Left cardiac atrium (tissue), 4 donors: ENCODE data around the gene AP3D1. TPM values are rescaled to one million over a fixed set of nuclear protein-coding genes. Genes with fewer than 3 reads are reported as not detected.

Experiments used
- ATAC-seq, 2 donors: fragments of 200-7000 bp; cut with Tn5 transposase; one replicate each; pipeline ENCODE4 v1.9.1; 2020; ENCODE audit warnings: mild to moderate bottlenecking in 2 of 2, moderate library complexity in 2 of 2
- DNase-seq: peaks from one replicate; pipeline ENCODE4 v3.0.0-alpha.2; 2020
- intact Hi-C, 2 donors: fragments of 100-400 bp; cut with DNase I; formaldehyde crosslinking; loops; one replicate each; pipeline versions ENCODE4 v1.14.1 to v1.15.1; 2022 to 2023
- total RNA-seq, 2 donors: library from RNA; stranded (reverse); fragmentation: NEBNext Ultra II Directional; extraction: Animal tissue kit (Norgen Biotek cat#: 25700); gene quantifications; one replicate each; pipeline ENCODE4 v1.2.1, GENCODE V29; 2021
- donor health status: DM: no; HTN: yes; CAD: no.
- donor health status: DM: no; HTN: yes; CAD: no; lungs with severe emphysema.
- donor health status: DM: yes; HTN: yes; CAD: no.
- donor health status: Dilated cardiomyopathy.

The AP3D1 gene
- total RNA-seq, 2 donors from 2014 or later: 80.6 to 128 TPM

- ATAC-seq (peak; percentile 14 to 17), DNase-seq (peak; percentile 71)
- intact Hi-C loops: no loop called here
These were observed 91.8 kb downstream of the AP3D1 start for GRCh38 chr19:2059422-2060201.

- no peak for DNase-seq
- intact Hi-C loops: no loop called here
- ATAC-seq: no peak
These were observed 92.6 kb downstream of the AP3D1 start for GRCh38 chr19:2058570-2059421.

- DNase-seq: no peak
- intact Hi-C loops: no loop called here
These were observed 93.6 kb downstream of the AP3D1 start for GRCh38 chr19:2057484-2058469.

GRCh38 chr19:2056837-2057192 is 94.6 kb downstream of the AP3D1 start:
- intact Hi-C loops: no loop called here
- DNase-seq (no peak), ATAC-seq (no peak)

More at GRCh38 chr19:2057484-2058469, 93.6 kb downstream of the AP3D1 start:
- no peak for ATAC-seq

GRCh38 chr19:2055931-2056836 is 95.2 kb downstream of the AP3D1 start:
- DNase-seq: peak; percentile 66
- intact Hi-C loops: no loop called here
- ATAC-seq: peak; percentile 3 to 26

GRCh38 chr19:2054763-2055162 is 96.6 kb downstream of the AP3D1 start:
- no peak for DNase-seq
- intact Hi-C loops: no loop called here

GRCh38 chr19:2053601-2054389 is 97.6 kb downstream of the AP3D1 start:
- intact Hi-C loops: no loop called here
- DNase-seq (peak; percentile 88), ATAC-seq (peak in 1 of 2 donors; percentile 4)

More at GRCh38 chr19:2054763-2055162, 96.6 kb downstream of the AP3D1 start:
- ATAC-seq: no peak

- peak; percentile 76 for DNase-seq
- intact Hi-C loops: no loop called here
- ATAC-seq: peak in 1 of 2 donors; percentile 14
These were observed 99.3 kb downstream of the AP3D1 start for GRCh38 chr19:2051773-2052704.

GRCh38 chr19:2050991-2051772 is 100.2 kb downstream of the AP3D1 start, which contains the start of gene MKNK2:
MKNK2 (minus strand) TSS chr19:2051244; CDS start chr19:2050851, 393 bp downstream.
- intact Hi-C loops: no loop called here
- DNase-seq: peak; percentile 95
- ATAC-seq: peak; percentile 75 to 85

Other genes starting within 250 kb of the AP3D1 start
- 1 to 10 TPM; 2.3 to 3.0 TPM for gene ADAT3, start 246.2 kb downstream of the AP3D1 start, total RNA-seq
- gene SCAMP4, start 246.2 kb downstream of the AP3D1 start, total RNA-seq: 10 to 100 TPM; 21.4 to 22.8 TPM
- gene CSNK1G2, start 210.4 kb downstream of the AP3D1 start, total RNA-seq: 10 to 100 TPM; 28.0 to 34.6 TPM
- gene BTBD2, start 135.9 kb downstream of the AP3D1 start, total RNA-seq: 10 to 100 TPM; 51.4 to 54.3 TPM
- gene MKNK2, start 100.3 kb downstream of the AP3D1 start, total RNA-seq: 100 to 1,000 TPM; 127 to 174 TPM
- gene MOB3A, start 55.2 kb downstream of the AP3D1 start, total RNA-seq: 10 to 100 TPM; 24.9 to 28.6 TPM
- gene IZUMO4, start 54.7 kb downstream of the AP3D1 start, total RNA-seq: 1 to 10 TPM in 1 of 2 donors, under 1 TPM in 1; 0.89 to 2.3 TPM
- gene DOT1L, start 12.4 kb upstream of the AP3D1 start, total RNA-seq: 10 to 100 TPM in 1 of 2 donors, 1 to 10 TPM in 1; 9.8 to 16.2 TPM
- gene PLEKHJ1, start 84.8 kb upstream of the AP3D1 start, total RNA-seq: 10 to 100 TPM; 45.2 to 45.7 TPM
- gene SF3A2, start 85.3 kb upstream of the AP3D1 start, total RNA-seq: 10 to 100 TPM; 28.8 to 34.4 TPM
- 1 to 10 TPM in 1 of 2 donors, under 1 TPM in 1; 0.80 to 1.6 TPM for gene AMH, start 97.8 kb upstream of the AP3D1 start, total RNA-seq
- gene JSRP1, start 104.9 kb upstream of the AP3D1 start, total RNA-seq: under 1 TPM in 1 of 2 donors, not detected in 1; 0.27 TPM
- gene PEAK3, start 130.6 kb upstream of the AP3D1 start, total RNA-seq: 1 to 10 TPM; 1.0 to 2.3 TPM
- not detected for gene LINGO3, start 156.6 kb upstream of the AP3D1 start, total RNA-seq
- 10 to 100 TPM; 43.6 to 47.7 TPM for gene LSM7, start 177.0 kb upstream of the AP3D1 start, total RNA-seq
- gene SPPL2B, start 177.1 kb upstream of the AP3D1 start, total RNA-seq: 10 to 100 TPM; 22.9 to 33.7 TPM
- not detected for gene TMPRSS9, start 208.7 kb upstream of the AP3D1 start, total RNA-seq